GM08714 (cell line): ENCODE data around the gene GPC3.

Experiments
- H3K4me3 ChIP-seq: fragments of 200-500 bp; sonication (Bioruptor generic); 2 replicates; pipeline ENCODE4 v1.5.1; 2014; ENCODE audit warnings: mild to moderate bottlenecking, low read length, inconsistent platforms
- ZNF274 ChIP-seq: IDR thresholded peaks from 2 replicates; pipeline ENCODE4 v1.6.1; 2012; ENCODE audit warnings: mild to moderate bottlenecking, low read depth, low read length

Gene GPC3

GRCh38 chrX:133698298-133698697 is 287.1 kb downstream of the GPC3 start:
- TF ChIP-seq ZNF274, result no peak
- no peak overlapping the region for H3K4me3 ChIP-seq

- no peak overlapping the region for H3K4me3 ChIP-seq
Observed at GRCh38 chrX:133697656-133698055, 287.7 kb downstream of the GPC3 start.

GRCh38 chrX:133689997-133690599 is 295.3 kb downstream of the GPC3 start:
- no peak for TF ChIP-seq ZNF274
- no peak overlapping the region for H3K4me3 ChIP-seq

More at GRCh38 chrX:133697656-133698055, 287.7 kb downstream of the GPC3 start:
- no peak for TF ChIP-seq ZNF274

- H3K4me3 ChIP-seq, result no peak overlapping the region
- no peak for TF ChIP-seq ZNF274
Observed at GRCh38 chrX:133685822-133686221, 299.6 kb downstream of the GPC3 start.

GRCh38 chrX:133681897-133682296 is 303.5 kb downstream of the GPC3 start:
- TF ChIP-seq ZNF274, result no peak
- no peak overlapping the region for H3K4me3 ChIP-seq

GRCh38 chrX:133681421-133681820 is 304.0 kb downstream of the GPC3 start:
- TF ChIP-seq ZNF274, result no peak
- no peak overlapping the region for H3K4me3 ChIP-seq

- TF ChIP-seq ZNF274, result no peak
Observed at GRCh38 chrX:133677123-133678063, 308.0 kb downstream of the GPC3 start.

GRCh38 chrX:133676344-133677122 is 308.9 kb downstream of the GPC3 start:
- no peak overlapping the region for H3K4me3 ChIP-seq
- no peak for TF ChIP-seq ZNF274

More at GRCh38 chrX:133677123-133678063, 308.0 kb downstream of the GPC3 start:
- H3K4me3 ChIP-seq, result no peak overlapping the region

GRCh38 chrX:133674726-133675470 is 310.5 kb downstream of the GPC3 start:
- H3K4me3 ChIP-seq, result no peak overlapping the region
- no peak for TF ChIP-seq ZNF274

GRCh38 chrX:133670383-133670782 is 315.0 kb downstream of the GPC3 start:
- no peak overlapping the region for H3K4me3 ChIP-seq
- TF ChIP-seq ZNF274, result no peak

GRCh38 chrX:133669214-133669613 is 316.2 kb downstream of the GPC3 start:
- no peak overlapping the region for H3K4me3 ChIP-seq
- no peak for TF ChIP-seq ZNF274

GRCh38 chrX:133668225-133668931 is 317.0 kb downstream of the GPC3 start:
- TF ChIP-seq ZNF274, result no peak

GRCh38 chrX:133666256-133666655 is 319.1 kb downstream of the GPC3 start:
- H3K4me3 ChIP-seq, result no peak overlapping the region
- TF ChIP-seq ZNF274, result no peak

More at GRCh38 chrX:133668225-133668931, 317.0 kb downstream of the GPC3 start:
- H3K4me3 ChIP-seq, result no peak overlapping the region
